NCI-H1092 treated with DMSO at 0.1 percent for 48 hours (cell line): ENCODE measurements around the gene KIF1B.
"Not testable (repeated sequence)": the region's sequence is repeated elsewhere in the genome, so short reads cannot be mapped to it uniquely, and the experiment has no call there.

Source experiments
- DNase-seq: peaks from one replicate; lab custom pipeline; 2025; lab: John Stamatoyannopoulos, UW

Gene KIF1B

DNA sequence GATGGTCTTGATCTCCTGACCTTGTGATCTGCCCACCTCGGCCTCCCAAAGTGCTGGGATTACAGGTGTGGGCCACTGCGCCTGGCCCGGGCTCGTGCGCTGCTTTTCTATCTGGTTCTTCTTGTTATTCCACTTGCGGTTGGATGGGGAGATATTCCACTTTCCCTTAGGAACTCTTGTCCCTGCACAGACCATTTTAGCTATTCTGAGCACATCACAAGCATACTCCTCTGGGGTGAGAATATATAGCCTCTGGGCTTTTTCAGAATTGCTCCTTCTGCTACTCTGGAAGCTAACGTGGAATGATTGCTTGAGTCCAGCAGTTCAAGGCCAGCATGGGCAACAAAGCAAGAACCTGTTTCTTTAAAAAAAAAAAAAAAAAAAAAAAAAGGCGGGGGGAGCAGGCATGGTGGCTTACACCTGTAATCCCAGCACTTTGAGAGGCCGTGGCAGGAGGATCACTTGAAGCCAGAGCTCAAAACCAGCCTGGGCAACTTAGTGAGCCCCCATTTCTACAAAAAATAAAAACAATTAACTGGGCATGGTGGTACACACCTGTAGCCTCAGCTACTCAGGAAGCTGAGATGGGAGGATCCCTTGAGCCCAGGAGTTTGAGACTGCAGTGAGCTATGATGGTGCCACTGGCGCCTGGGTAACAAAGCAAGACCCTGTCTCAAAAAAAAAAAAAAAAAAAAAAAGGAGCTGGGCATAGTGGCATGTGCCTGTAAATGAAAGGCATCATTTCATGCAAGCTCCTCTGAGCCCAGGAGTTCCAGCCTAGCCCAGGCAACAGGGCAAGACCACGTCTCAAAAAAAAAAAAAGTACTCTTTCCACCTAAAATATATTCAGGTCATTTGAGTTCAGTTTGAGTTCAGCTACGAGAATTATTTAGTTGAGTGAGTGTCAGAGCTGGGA lies 176.6 kb downstream of the KIF1B start:
- no peak for DNase-seq

DNA sequence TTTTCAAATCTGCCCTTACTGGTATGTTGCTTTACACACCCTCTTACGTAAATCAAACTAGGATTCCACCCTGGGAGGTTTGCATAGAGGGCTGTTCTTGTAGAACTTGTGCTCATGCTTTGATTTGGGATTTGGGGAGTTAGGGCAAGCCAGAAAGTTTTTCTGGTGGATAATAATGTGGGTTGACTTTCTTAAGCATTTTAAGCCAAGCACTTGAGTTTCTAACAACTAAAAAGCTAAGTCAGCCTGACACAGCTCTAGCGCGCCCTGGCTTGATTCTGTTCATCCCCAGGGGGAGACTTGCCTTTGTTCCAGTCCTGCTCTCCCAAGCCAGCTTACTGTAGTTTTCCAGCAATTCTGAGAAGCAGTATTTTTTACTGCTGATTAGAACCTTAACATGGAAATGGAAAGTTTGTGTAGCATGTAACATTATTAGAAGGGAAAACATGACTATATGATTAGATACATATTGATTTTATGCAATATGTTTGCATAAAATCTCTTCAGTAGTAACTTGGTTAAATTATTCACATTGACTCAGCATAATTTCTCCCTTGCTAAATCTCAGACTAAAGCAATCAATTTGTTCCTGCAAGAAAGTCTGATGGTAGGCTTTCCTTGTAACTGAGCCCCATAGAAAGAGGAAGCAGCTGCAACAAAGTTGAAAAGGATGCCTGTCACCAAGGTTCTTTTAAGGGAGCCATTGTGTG lies 177.5 kb downstream of the KIF1B start:
- no peak for DNase-seq

DNA sequence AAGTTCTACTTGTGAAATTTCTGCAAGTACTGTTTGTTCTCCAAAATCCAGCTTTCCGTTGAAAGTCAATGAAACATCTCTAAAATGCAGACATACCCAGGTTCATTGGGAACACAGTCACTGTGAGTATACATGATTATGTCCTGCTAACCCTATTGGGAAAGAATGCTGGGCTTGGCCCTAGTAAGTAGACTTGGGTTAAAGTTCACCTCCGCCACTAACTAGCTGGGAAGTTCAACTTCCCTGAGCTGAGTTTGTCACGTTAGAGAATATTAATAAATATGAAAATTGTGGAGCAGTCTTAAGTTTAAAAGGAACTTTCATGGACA lies 178.0 kb downstream of the KIF1B start:
- no peak for DNase-seq

DNA sequence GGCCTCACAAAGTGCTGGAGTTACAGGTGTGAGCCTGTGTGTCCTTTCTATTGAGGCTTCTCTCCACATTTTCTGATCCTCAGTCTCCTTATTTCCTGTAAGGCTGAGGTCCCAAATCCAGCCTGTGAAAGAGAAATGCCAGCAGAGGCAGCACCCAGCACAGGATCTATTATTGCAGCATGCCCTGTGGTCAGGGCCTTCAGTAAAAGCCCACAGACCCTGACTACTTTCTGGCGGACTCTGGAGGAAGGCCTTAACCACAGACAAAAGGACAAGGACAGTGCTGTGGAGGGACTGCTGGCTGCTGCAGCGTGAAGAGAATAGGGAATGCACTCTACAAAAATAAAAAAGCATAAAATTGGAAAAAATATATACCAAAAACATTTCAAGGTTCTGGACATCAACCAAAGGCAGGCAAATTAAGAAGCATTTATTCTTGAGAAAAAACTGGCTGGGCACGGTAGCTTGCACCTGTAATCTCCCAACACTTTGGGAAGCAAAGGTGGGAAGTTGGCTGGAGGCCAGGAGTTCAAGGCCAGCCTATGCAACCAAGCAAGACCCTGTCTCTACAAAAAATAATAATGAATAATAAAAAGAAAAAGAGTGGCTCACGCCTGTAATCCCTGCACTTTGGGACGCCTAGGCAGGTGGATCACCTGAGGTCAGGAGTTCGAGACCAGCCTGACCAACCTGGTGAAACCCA lies 179.1 kb downstream of the KIF1B start:
- DNase-seq = no peak

DNA sequence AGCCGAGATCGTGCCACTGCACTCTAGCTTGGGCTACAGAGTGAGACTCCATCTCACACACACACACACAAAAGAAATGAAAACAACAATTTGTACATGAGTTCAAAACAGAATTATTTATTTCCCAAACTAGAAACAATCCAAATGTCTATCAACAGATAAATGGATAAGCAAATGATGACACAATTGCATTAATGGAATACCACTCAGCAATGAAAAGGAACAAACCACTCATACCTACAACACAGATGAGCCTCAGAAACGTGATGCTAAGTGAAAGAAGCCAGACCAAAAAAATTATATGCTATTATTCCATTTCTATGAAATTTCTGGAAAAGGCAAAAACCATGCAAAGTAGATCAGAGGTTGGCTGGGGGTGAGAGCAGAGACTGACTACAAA lies 186.5 kb downstream of the KIF1B start:
- no peak for DNase-seq

DNA sequence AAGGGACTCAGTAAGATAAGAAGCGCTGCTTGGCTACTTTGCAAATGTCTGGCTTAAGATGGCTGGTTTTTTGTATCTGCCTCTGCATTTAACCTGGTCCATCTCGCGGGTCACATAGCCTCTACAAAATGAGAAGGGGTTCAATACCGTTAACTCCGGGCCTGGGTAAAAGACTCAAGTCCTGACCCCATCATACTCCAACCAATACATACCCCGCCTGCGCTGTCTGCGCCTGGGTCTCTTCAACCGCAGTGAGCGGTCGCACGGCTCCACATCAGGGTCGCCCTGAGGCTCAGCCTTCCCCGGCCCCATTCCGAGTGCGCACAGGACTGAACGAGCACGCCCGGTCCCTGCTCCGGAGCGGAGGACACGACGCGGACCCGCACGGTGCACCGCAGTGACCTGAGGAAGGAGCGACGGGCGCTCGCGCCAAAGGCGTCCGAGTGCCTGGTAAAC lies 187.9 kb downstream of the KIF1B start:
- no peak for DNase-seq

DNA sequence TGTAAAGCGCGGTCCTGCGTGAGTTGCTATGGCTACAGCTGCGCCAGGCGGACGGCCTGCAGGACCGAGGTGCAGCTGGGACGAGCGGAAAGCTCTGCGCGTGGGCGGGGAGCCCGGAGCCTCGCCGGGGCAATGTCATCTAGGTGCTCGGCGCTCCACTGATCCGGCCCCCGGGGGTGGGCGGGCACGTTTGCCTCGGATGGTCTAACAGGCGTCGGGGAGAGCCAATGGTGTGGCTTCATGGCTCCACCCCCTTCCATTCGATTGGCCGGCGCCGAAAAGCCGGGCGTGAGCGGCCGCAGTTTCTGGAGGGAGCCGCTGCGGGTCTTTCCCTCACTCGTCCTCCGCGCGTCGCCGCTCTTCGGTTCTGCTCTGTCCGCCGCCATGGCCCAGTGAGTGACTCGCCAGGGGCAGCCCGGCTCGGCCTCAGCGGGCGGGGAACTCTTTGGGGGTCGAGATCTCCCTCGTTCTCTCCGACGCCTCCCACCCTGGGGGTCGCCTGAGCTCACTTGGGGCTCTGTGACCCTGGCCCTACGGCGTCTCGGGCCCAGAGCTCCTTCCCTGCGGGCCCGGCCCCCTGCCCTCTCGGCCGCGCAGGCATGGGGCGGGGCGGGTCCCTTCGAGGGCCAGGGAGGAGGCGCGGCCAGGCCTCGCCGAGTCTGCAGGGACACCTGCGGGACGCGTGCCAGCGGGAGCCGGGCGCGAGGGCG lies 188.5 kb downstream of the KIF1B start, which contains the start of gene PGD:
TSS of gene PGD (plus strand) at position 331 of the 710 bp plus-strand sequence. CDS start at position 385, 54 bp downstream.
- peak; percentile 98 for DNase-seq

DNA sequence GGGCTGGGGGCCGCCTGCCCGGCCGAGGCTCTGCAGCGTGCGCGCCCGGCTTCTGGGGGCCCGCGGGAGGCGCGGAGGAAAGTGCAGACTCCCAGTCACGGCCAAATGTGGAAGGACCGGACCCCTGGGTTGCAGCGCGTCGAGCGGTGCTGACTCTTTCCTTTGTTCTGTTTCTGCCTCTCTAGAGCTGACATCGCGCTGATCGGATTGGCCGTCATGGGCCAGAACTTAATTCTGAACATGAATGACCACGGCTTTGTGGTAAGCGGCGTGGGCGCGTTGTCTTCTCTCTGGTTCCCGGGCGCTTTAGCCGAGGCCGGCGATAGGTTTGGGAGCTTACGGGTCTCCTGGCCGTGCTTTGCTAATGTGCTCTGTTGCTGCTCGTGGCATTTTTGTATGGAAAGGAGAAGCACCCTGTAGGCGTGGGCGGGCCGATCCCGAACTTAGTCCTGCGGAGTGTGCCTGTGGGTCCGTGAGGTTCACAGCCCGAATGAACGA lies 189.1 kb downstream of the KIF1B start:
- DNase-seq = peak; percentile 81

DNA sequence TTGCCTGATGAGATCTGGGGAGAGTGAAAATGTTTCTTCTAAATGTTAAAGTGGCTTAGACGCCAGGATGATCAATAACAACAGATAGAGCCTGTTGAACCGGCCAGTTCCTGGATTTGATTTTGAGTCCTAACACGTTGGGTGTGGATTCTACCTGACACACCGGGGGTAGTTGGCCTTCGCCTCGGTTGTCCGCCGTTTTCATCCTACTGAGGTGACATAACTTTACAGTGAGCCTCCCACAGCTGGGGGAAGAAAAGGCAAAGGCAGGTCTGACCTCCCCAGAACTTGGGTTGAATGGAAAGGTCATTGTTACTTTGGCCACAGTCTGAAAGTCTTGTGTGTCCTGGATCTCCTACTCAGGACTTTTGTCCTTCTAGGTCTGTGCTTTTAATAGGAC lies 189.6 kb downstream of the KIF1B start:
- no peak for DNase-seq

DNA sequence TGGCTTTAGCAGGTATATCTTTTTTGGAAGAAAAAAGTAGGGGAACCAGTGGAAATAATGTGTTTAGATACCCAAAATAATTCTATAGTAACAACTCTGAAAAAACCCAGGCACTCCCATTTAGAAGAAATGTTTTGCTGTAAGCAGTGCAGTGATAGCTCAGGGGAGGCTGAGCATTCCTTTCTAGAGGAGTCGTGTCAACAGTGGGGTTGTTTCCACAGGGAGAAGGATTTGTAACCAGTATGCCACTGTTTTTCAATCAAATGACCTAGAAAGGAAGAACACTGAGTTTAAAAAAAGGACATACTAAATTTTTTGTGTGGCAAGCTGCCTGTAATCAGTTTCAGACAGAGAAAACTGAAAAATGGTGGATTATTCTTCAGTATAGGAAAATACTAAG lies 190.9 kb downstream of the KIF1B start:
- no peak for DNase-seq

DNA sequence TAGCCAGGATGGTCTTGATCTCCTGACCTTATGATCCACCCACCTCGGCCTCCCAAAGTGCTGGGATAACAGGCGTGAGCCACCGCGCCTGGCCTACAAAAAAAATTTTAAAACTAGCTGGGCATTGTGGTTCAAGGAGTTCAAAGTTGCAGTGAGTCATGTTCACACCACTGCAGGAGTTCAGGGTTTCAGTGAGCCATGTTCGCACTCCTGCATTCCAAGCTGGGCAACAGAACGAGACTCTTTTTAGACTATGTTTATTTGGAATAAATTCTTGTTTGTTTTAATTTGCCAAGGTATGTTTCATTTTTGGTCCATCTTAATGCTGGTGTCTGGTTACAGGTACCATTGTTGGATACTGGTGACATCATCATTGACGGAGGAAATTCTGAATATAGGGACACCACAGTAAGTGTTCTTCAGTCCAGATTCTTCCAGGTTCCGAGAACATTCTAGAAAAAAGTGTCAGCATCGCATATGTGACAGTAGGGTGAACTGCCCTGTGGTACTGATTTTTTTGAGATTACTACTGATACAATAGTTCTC lies 192.4 kb downstream of the KIF1B start:
- no peak for DNase-seq

DNA sequence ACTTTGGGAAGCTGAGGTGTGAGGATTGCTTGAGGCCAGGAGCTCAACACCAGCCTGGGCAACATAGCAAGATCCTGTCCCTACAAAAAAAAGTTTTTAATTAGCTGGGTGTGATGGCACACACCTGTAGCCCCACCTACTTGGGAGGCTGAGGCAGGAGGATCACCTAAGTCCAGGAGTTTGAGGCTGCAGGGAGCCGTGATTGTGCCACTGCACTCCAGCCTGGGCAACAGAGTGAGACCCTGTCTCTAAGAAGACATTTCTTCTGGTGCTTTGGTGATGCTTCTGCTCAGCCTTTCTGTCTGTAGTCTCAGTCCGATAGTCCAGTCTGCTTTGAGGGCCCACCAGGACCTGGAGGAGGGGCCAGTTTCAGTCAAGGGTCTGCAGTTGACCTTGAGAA lies 196.8 kb downstream of the KIF1B start:
- DNase-seq = no peak

DNA sequence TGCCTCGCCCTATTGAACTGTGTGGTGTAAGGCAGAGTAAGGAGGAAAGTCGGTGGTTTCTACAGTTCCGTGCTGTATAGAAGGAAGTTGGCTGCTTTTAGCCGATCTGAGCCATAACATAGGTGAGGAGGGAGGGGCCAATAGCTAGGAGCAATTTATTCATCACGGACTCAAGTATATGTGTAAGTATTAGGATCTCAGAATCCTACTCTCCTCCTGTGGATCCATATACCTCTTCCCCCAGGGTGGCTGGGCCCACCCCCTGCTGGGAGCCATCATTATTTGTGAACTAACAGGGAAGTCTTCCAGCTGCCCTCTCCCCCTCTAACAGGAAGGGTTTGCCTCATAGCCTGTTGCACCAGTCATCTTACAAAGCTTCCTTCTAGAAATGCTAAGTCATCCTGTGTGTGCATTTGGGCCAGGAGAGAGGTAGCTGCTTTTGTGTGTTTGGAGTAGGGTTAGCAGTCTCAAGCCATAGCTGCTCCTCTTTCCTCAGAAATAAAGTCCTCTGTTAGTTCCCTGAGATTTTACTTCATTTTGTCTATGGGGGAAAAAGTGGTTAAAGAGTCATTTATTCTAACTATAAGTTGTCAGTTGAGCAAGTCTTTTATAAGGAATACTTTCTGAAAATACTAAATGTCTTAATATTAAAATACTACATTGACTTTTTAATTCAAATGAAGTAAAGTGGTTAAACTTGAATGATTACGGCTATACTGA lies 205.0 kb downstream of the KIF1B start:
- DNase-seq = no peak

DNA sequence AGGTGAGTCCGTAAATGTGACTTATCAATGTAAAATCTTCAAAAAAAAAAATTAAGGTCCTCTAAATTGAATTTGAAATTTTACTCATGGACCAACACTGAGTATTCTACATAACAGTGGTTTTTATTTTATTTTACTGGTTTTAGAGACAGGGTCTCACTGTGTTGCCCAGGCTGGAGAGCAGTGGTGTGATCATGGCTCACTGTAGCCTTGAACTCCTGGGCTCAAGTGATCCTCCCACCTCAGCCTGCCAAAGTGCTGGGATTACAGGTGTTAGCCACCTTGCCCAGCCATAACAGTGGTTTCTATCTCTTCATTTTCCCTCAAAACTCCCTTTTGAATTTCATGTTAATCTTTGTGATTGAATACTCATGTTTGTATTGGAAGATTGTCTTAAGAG lies 205.6 kb downstream of the KIF1B start:
- DNase-seq = not testable (repeated sequence)

DNA sequence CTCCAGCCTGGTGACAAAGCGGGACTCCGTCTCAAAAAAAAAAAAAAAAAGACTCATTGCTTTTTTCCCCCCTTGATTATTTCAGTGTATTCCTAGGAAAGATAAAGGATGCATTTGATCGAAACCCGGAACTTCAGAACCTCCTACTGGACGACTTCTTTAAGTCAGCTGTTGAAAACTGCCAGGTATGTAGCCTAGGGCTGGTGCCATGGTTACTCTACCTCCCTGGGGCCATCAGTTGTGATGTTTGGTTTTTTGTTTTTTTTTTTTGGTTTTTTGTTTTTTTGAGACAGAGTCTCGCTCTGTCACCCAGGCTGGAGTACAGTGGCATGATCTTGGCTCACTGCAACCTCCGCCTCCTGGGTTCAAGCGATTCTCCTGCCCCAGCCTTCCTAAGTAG lies 208.4 kb downstream of the KIF1B start:
- DNase-seq = not testable (repeated sequence)

DNA sequence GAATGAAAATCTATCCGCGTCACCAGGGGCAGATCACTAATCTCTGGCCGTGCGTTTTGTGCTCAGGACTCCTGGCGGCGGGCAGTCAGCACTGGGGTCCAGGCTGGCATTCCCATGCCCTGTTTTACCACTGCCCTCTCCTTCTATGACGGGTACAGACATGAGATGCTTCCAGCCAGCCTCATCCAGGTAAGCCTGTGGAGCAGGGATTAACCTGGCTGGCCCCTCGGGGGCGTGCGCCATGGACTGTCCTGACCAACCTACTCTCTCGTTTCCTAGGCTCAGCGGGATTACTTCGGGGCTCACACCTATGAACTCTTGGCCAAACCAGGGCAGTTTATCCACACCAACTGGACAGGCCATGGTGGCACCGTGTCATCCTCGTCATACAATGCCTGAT lies 209.0 kb downstream of the KIF1B start:
- DNase-seq = no peak

DNA sequence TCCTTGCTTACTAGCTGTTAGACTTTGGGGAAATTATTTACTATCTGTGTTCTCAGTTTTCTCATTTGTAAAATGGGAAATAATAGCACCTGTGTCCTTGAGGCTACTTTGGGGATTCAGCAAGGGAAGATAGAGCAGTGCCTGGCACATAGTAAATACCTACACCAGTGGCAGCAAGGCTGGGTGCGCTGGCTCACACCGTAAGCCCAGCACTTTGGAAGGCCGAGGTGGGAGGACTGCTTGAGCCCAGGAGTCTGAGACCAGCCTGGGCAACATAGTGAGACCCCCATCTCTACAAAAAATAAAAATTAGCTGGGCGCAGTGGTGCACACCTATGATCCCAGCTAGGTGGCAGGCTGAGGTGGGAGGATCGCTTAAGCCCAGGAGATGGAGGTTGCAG lies 211.3 kb downstream of the KIF1B start:
- no peak for DNase-seq

DNA sequence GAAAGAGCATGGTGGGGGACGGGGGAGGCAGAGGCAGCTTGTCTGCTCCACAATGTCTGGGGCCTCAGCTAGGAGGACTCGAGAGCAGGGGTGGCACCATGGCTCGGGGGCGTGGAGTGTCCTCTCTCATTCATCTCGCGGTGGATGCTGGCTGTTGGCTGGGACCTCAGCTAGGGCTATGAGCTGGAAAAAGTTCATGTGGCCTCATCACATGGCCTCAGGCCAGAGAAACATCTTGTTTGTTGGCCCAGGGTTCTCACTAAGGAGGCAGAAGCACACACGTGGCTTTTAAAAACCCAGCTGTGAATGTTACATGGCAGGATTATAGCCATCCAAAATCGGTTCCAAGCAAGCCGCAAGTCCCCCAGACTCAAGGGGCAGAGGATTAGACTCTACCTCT lies 213.7 kb downstream of the KIF1B start:
- DNase-seq = no peak

DNA sequence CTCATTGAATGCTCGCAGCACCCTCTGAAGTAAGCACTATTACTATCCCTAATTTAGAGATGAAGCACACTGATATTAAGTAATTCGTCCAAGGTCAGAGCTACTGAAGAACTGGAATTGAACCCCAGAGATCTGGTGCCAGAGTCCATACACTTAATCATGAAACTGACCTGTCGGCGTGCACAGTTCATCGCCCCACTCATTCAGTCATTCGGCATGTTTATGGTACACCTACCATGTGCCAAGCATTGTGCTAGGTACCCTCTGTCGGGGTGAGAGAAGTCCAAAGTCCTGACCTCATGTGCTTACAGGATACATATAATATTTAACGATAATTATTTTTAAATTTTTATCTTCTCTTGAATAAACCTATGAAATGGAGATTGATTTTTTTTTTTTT lies 214.3 kb downstream of the KIF1B start:
- DNase-seq = no peak

DNA sequence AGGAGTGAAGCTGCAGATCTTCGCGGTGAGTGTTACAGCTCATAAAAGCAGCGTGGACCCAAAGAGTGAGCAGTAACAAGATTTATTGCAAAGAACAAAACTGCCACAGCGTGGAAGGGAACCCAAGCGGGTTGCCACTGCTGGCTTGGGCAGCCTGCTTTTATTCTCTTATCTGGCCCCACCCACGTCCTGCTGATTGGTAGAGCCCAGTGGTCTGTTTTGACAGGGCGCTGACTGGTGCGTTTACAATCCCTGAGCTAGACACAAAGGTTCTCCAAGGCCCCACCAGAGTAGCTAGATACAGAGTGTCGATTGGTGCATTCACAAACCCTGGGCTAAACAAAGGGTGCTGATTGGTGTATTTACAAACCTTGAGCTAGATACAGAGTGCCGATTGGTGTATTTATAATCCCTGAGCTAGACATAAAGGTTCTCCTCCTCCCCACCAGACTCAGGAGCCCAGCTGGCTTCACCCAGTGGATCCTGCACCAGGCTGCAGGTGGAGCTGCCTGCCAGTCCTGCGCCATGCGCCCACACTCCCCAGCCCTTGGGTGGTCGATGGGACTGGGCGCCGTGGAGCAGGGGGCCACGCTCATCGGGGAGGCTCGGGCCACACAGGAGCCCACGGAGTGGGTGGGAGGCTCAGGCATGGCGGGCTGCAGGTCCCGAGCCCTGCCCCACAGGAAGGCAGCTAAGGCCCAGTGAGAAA lies 215.6 kb downstream of the KIF1B start:
- DNase-seq = not testable (repeated sequence)
